ENCODE results near the gene LAIR1. TPM values are rescaled to one million over a fixed set of nuclear protein-coding genes. Genes with fewer than 3 reads are reported as not detected.

LAIR1 gene
- polyA plus RNA-seq, 6 donors from 2014 or later: 129 to 246 (median 160) TPM

DNA sequence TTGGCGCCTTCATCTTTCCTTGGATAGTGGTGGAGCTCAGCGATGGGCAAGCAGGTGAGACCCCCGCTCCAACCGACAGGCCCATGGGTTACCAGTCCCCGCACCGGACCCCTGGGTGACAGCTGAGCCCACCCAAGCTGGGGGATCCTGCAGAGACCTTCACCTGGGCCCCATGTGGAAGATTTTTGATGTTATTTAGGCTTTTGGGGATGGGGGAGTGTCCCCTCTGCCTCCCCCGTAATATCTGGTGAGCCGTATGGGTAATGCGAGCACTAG is 46.8 kb downstream of the LAIR1 start:
- no peak for DNase-seq
- no peak for ATAC-seq (ENCODE audit: low read depth in 2 of 2)
- Mint-ChIP-seq H3K4me3 (no peak overlapping the region), H3K27ac (peak overlapping the region in 3 of 6 donors; percentile 86 to 94 (median 92)), H3K36me3 (no peaks in the 10 kb centered on the region), H3K4me1 (peaks cover 5 to 30% (median 14%) of the 10 kb centered on the region in 3 donors), H3K9me3 (no peaks in the 10 kb centered on the region), H3K27me3 (peaks cover 23 to 34% (median 27%) of the 10 kb centered on the region in 3 donors)

DNA sequence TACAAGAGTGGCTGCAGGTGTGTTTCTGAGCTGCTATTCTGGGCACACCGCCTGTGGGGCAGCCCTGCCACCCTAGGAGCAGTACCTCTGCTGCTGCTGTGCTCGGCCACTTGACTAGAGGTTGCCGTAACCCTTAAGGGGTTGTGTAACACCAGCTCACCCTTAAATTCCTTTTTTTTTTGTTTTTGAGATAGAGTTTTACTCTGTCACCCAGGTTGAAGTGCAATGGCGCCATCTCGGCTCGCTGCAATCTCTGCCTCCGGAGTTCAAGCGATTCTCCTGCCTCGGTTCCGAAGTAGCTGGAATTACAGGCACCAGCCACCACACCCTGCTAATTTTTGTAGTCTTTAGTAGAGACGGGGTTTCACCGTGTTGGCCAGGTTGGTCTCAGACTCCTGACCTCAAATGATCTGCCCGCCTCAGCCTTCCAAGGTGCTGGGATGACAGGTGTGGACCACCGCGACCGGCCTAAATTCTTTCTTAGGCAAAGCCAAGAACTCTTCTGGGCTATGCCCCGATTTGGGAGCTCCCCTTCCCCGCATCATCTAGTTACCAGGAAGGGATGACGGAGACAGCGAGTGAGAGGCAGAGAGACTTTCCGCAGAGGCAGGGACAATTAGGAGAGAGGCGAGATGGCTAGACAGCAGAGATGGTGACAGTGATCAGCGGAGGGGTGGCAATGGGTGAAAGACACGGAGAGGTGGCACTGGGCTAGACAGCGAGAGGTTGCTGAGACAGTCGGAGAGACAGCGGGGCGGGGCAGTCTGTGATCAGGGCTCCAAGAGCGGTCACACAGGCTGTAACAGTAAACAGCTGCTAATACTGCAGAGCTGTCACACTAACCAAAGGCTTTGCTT is 47.4 kb downstream of the LAIR1 start:
- Mint-ChIP-seq H3K4me3 (peak overlapping the region in 2 of 8 donors; percentile 12 to 20), H3K27ac (peak overlapping the region in 5 of 6 donors; percentile 73 to 94 (median 88)), H3K27me3 (peaks cover 29 to 40% (median 33%) of the 10 kb centered on the region in 3 donors), H3K36me3 (no peaks in the 10 kb centered on the region), H3K9me3 (no peaks in the 10 kb centered on the region), H3K4me1 (peaks cover 10 to 35% (median 20%) of the 10 kb centered on the region in 3 donors)
- ATAC-seq (ENCODE audit: low read depth in 2 of 2) (no peak), DNase-seq (no peak)

DNA sequence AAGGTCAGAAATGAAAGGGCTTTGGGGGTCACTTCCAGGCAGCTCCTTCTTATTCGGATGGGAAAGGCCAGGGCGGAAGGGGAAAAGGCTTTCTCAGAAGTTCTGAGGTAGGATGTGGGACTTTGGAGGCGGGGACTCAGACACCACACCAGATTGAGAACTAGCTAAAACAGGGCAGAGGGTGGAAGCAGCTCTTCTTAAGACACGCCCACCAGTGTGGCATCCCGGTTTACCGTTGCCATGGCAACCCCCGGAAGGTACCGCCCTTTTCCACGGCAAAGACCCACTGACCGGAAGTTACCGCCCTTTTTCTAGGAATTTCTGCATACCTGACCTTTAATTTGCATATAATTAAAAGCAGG is 48.0 kb downstream of the LAIR1 start:
- Mint-ChIP-seq H3K27me3 (peaks cover 31 to 43% (median 36%) of the 10 kb centered on the region in 3 donors), H3K27ac (peak overlapping the region in 5 of 6 donors; percentile 20 to 92 (median 86)), H3K4me1 (peaks cover 13 to 41% (median 25%) of the 10 kb centered on the region in 3 donors), H3K4me3 (no peak overlapping the region), H3K9me3 (no peaks in the 10 kb centered on the region), H3K36me3 (no peaks in the 10 kb centered on the region)
- ATAC-seq (ENCODE audit: low read depth in 2 of 2) (no peak), DNase-seq (no peak)

DNA sequence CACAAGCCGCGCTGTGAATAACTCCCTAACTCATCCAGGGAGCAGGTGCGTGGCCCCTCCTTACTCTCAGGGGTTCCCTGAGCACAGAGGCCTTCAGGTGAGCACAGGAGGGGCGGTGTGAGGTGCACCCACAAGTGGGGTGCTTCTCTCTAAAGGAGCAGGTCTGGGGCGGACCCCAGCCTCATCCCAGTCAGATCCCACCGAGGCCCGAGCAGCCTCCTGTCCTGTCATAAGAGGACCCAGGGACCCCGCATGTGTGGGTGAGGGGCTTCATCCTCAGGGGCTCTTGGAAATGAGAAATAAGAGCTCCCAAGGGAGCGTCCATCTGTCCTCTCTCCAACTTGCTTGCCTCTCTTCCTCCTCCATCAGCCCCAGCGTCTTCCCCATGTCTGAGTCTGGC is 48.8 kb downstream of the LAIR1 start:
- no peaks in the 10 kb centered on the region for H3K9me3 Mint-ChIP-seq
- H3K4me1 Mint-ChIP-seq: peaks cover 13 to 41% (median 25%) of the 10 kb centered on the region in 3 donors
- H3K36me3 Mint-ChIP-seq: no peaks in the 10 kb centered on the region
- peak overlapping the region in 3 of 6 donors; percentile 56 to 87 (median 86) for H3K27ac Mint-ChIP-seq
- ATAC-seq (ENCODE audit: low read depth in 2 of 2): no peak
- H3K4me3 Mint-ChIP-seq: no peak overlapping the region
- no peak for DNase-seq
- peaks cover 36 to 48% (median 36%) of the 10 kb centered on the region in 3 donors for H3K27me3 Mint-ChIP-seq

DNA sequence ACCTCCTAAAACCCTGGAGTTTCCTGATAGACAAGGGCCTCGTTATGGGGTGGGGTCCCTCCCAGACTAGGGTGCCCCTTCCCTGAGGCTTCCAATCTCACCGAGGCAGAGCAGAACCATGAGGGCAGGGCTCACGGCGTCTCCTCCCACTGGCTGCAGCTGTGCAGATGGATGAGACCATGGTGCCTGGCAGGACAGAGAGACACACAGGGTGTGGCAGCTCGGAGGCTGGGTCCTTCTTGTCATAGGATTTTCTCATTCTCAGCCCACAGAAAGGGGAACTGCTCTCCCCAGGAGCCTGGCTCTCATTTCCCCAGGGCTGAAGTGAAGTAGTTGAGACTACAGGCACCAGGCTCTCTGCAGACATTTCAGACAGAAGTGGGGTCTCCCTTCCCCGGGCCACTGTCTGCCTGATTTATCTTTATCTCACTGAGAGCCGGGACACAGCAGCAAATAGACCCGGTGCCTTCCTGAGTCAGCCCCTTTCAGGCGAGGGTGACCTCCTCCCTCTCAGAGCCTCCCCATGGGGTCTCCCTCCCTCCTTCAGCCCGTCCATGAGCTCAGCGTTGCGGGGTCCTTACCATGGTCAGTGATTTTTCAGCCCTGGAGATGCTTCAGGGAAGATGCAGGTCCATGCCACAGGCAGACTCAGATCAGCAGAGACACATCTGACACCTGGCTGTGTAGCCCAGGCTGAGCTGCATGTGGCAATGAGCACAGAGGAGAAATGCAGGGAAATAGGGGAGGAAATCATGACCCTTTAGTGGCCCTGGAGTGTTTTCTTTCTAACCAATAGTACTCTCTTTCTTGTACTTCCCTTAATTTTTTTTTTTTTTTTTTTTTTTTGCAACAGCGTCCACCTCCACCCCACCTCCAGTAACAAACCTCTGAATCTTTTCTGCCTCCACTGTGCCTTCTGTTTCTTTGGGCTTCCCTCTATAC is 52.0 kb downstream of the LAIR1 start, which contains the start of gene LILRA5:
LILRA5 (minus strand) TSS at position 731 of the 942 bp plus-strand sequence; CDS start at position 584, 147 bp downstream.
- ATAC-seq (ENCODE audit: low read depth in 2 of 2): peak; percentile 98 to 99
- no peaks in the 10 kb centered on the region for H3K9me3 Mint-ChIP-seq
- H3K27me3 Mint-ChIP-seq: peaks cover 45 to 61% (median 51%) of the 10 kb centered on the region in 3 donors
- peak within 1 kb of the TSS in 2 of 6 donors; percentile 75 to 81 for H3K27ac Mint-ChIP-seq
- peak; percentile 63 for DNase-seq
- no peaks in the 10 kb centered on the region for H3K36me3 Mint-ChIP-seq
- H3K4me3 Mint-ChIP-seq: peak within 1 kb of the TSS in 2 of 8 donors; percentile 12 to 59
- peaks cover 10 to 20% (median 18%) of the 10 kb centered on the region in 3 donors for H3K4me1 Mint-ChIP-seq

DNA sequence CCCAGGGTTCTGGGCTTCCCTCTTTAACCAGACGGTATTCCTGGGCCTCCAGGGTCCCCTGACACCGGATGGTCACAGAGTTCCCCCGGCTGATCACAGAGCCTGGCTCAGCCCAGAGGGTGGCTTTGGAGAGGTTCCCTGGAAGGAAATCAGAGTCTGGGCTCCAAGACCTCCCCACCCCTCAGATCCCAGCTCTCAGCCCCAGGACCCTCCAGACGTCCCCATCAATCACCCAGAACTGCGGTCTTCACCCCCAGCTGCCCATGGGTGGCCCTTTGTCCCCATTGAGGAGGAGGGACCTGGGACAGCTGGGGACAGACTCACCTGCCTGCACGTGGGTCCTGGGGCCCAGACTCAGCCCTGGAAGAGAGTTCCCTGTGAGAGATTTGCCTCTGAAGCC is 52.7 kb downstream of the LAIR1 start:
- H3K4me3 Mint-ChIP-seq: no peak overlapping the region
- H3K36me3 Mint-ChIP-seq: no peaks in the 10 kb centered on the region
- no peaks in the 10 kb centered on the region for H3K9me3 Mint-ChIP-seq
- DNase-seq (no peak), ATAC-seq (ENCODE audit: low read depth in 2 of 2) (no peak)
- peaks cover 10 to 20% (median 14%) of the 10 kb centered on the region in 3 donors for H3K4me1 Mint-ChIP-seq
- H3K27me3 Mint-ChIP-seq: peaks cover 51 to 68% (median 58%) of the 10 kb centered on the region in 3 donors
- H3K27ac Mint-ChIP-seq: no peak overlapping the region

DNA sequence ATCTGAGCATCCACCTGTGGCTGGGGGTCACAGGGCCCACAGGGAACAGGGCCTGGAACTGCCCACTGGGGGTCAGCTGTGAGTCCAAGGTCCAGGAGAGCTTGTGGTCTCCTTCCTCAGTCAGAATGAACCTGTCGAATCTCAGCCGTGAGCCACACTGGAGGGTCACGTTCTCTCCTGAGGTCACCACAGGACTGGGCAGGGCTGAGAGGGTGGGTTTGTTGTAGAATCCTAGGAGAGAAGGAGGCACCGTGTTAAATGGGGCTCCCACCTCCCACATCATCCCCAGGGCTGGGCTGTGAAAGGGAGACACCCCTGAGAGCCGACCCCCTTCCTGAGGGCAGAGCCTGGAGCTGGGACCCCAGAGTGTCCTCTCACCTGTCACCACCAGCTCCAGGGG is 53.2 kb downstream of the LAIR1 start:
- DNase-seq: no peak
- H3K27me3 Mint-ChIP-seq: peaks cover 54 to 70% (median 62%) of the 10 kb centered on the region in 3 donors
- ATAC-seq (ENCODE audit: low read depth in 2 of 2): no peak

DNA sequence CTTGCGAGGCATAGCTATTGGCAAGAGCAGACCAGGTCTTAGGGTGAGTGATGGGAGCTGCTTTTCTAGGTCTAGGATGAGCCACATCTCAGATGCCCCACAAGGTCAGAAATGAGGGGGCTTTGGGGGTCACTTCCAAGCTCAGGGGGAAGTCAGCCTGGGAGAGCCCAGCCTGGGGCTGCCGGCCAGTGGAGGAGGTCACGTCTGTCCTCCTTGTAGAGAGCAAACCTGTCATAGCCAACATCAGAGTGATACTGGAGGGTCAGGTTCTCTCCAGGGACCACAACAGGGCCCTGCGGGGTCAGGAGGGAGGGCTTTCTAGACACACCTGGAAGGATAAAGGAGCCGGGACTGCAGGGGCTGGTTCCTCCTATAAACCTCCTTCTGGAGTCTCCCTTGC is 54.2 kb downstream of the LAIR1 start:
- no peak for ATAC-seq (ENCODE audit: low read depth in 2 of 2)
- peaks cover 58 to 72% (median 65%) of the 10 kb centered on the region in 3 donors for H3K27me3 Mint-ChIP-seq
- peaks cover 10 to 14% (median 13%) of the 10 kb centered on the region in 3 donors for H3K4me1 Mint-ChIP-seq
- peak overlapping the region in 1 of 8 donors; percentile 22 for H3K4me3 Mint-ChIP-seq
- no peaks in the 10 kb centered on the region for H3K36me3 Mint-ChIP-seq
- no peak for DNase-seq
- H3K9me3 Mint-ChIP-seq: no peaks in the 10 kb centered on the region
- H3K27ac Mint-ChIP-seq: no peak overlapping the region

More for the DNA sequence above, 53.2 kb downstream of the LAIR1 start:
- H3K4me1 Mint-ChIP-seq: peaks cover 10 to 19% (median 14%) of the 10 kb centered on the region in 3 donors
- no peak overlapping the region for H3K4me3 Mint-ChIP-seq
- H3K36me3 Mint-ChIP-seq: no peaks in the 10 kb centered on the region
- no peaks in the 10 kb centered on the region for H3K9me3 Mint-ChIP-seq
- peak overlapping the region in 1 of 6 donors; percentile 22 for H3K27ac Mint-ChIP-seq

DNA sequence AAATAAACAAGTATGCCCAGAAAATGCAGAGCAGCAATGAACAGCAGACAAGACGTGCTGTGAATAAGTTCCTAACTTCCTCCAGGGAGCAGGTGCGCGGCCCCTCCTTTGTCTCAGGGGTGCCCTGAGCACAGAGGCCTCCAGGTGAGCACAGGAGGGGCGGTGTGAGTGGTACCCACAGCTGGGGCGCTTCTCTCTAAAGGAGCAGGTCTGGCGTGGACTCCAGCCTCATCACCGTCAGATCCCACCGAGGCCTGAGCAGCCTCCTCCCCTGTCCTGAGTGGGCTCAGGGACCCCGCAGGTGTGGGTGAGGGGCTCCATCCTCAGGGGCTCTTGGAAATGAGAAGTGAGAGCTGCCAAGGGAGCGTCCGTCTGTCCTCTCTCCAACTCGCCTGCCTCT is 54.9 kb downstream of the LAIR1 start:
- DNase-seq: no peak
- Mint-ChIP-seq H3K4me3 (no peak overlapping the region), H3K9me3 (peaks cover 0 to 5% (median 0%) of the 10 kb centered on the region in 7 donors), H3K4me1 (peaks cover 13 to 17% (median 14%) of the 10 kb centered on the region in 3 donors), H3K36me3 (peaks cover 0 to 2% of the 10 kb centered on the region in 2 donors), H3K27ac (no peak overlapping the region), H3K27me3 (peaks cover 65 to 75% (median 72%) of the 10 kb centered on the region in 3 donors)
- ATAC-seq (ENCODE audit: low read depth in 2 of 2): no peak

DNA sequence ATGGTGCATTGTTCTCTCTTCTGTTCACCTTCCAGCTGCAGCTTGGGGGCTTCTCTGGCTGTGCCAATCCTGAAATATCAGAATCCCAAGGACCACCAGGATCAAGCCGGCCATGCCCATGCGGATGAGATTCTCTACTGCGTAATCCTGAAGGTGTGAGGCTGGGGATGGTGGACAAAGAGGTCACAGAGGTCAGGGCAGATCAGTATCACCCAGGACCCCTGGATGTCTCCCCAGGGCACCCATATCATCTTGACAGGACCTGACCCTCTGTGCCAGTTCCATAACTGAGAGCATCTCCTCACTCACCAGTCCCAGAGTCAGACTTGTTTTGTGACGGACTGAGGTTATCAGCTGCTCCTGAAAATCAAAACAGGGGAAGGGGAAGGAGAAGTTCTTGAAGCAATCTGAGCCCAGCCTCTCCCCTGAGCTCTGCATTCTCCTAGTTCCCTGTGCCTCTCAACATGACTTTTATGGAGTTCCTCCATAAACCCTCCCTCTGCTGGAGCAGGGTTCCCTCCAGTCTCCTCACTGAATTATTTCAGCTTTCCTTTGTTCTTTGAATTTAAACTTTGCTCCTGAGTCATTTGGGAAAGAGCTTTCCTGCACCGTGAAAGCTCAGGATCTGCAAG is 57.2 kb downstream of the LAIR1 start:
- Mint-ChIP-seq H3K27ac (no peak overlapping the region), H3K4me3 (peak overlapping the region in 1 of 8 donors; percentile 41), H3K36me3 (peaks cover 0 to 4% of the 10 kb centered on the region in 2 donors), H3K9me3 (peaks cover 0 to 6% (median 2%) of the 10 kb centered on the region in 7 donors), H3K27me3 (peaks cover 65 to 75% (median 65%) of the 10 kb centered on the region in 3 donors), H3K4me1 (peaks cover 7 to 15% (median 11%) of the 10 kb centered on the region in 3 donors)
- ATAC-seq (ENCODE audit: low read depth in 2 of 2) (no peak), DNase-seq (no peak)

DNA sequence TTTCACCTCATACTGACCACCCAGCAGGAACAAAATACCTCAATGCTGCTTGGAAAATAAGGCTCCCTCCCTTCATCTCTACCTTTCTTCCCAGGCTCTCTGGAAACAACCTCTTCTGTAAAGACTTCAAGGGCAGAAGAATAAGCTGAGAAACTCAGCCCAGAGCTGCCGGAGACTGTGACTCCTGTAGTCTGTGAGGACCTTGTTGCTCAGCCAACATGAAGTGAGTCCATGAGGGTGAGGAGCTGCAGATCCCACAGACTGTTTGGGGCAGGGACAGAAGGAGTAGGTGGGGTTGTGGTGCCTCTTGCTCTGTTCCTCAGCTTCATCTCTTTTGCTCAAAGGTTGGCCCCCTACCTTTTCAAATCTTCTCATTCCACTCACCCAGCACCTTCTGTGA is 59.6 kb downstream of the LAIR1 start:
- H3K27ac Mint-ChIP-seq: no peak overlapping the region
- peaks cover 0 to 6% (median 2%) of the 10 kb centered on the region in 7 donors for H3K9me3 Mint-ChIP-seq
- DNase-seq (no peak), ATAC-seq (ENCODE audit: low read depth in 2 of 2) (no peak)
- no peak overlapping the region for H3K4me3 Mint-ChIP-seq
- H3K36me3 Mint-ChIP-seq: peaks cover 0 to 4% of the 10 kb centered on the region in 2 donors
- peaks cover 70 to 83% (median 72%) of the 10 kb centered on the region in 3 donors for H3K27me3 Mint-ChIP-seq
- peaks cover 0 to 12% (median 6%) of the 10 kb centered on the region in 3 donors for H3K4me1 Mint-ChIP-seq

DNA sequence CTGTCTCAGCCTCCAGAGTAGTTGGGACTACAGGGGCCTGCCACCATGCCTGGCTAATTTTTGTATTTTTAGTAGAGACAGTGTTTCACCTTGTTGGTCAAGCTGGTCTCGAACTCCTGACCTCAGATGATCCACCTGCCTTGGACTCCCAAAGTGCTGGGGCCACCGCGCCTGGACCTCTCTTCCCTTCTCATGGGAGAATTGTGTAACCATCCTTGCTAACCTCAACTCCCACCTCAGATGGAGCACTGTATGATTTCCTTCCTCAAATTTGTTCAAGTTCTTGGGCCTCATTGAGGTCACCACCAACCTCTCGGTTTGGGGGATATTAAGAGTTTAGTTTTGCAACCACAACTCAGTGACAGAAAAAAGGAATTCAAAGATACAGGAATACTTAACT is 62.5 kb downstream of the LAIR1 start:
- Mint-ChIP-seq H3K9me3 (peaks cover 0 to 6% (median 2%) of the 10 kb centered on the region in 7 donors), H3K4me1 (peaks cover 3 to 12% (median 6%) of the 10 kb centered on the region in 3 donors), H3K27ac (no peak overlapping the region), H3K4me3 (peak overlapping the region in 1 of 8 donors; percentile 38), H3K36me3 (peaks cover 0 to 4% of the 10 kb centered on the region in 2 donors), H3K27me3 (peaks cover 74 to 93% (median 77%) of the 10 kb centered on the region in 3 donors)
- ATAC-seq (ENCODE audit: low read depth in 2 of 2) (peak in 1 of 2 donors; percentile 44), DNase-seq (no peak)

Data from naive B cell (primary cell).